HEK293 (cell line): ENCODE data around the gene SLC35E2B.
"Not testable (repeated sequence)": the region's sequence is repeated elsewhere in the genome, so short reads cannot be mapped to it uniquely, and the experiment has no call there.

Experiments
- CTCF ChIA-PET: fragments of 350-600 bp; formaldehyde crosslinking; extraction: SDS; loops from one replicate; lab custom pipeline; 2021; ENCODE audit warnings: antibody characterized with exemption; lab: Yijun Ruan, JAX
- POLR2A ChIA-PET: fragments of 300-600 bp; formaldehyde crosslinking; extraction: SDS; loops from one replicate; lab custom pipeline; 2020; ENCODE audit warnings: antibody characterized with exemption, inconsistent platforms; lab: Yijun Ruan, JAX
- H3K27ac ChIP-seq: fragments of 200-500 bp; sonication (Bioruptor generic); 2 replicates; pipeline ENCODE4 v1.5.1; 2014; ENCODE audit warnings: low read depth, low read length, control low read depth, inconsistent platforms; ENCODE audit errors: extremely low read depth
- H3K36me3 ChIP-seq, 2 experiments: fragments of 200-500 bp in 1 of 2; sonication (Bioruptor generic) in 1 of 2; 1 replicate in 1 of 2; 2 replicates in 1 of 2; pipeline ENCODE4 v1.5.1; 2014 to 2017; ENCODE audit warnings: inconsistent platforms in 2 of 2, low read length in 2 of 2; ENCODE audit not compliant: control insufficient read depth in 2 of 2, insufficient read depth in 1 of 2
- H3K4me1 ChIP-seq: fragments of 200-500 bp; sonication (Bioruptor generic); 2 replicates; pipeline ENCODE4 v1.5.1; 2014; ENCODE audit warnings: mild to moderate bottlenecking, low read length, inconsistent platforms; ENCODE audit not compliant: control insufficient read depth, insufficient read depth
- H3K4me3 ChIP-seq: 2 replicates; pipeline ENCODE4 v1.5.1; 2011; ENCODE audit warnings: low read depth, mild to moderate bottlenecking, control low read depth, low read length, moderate library complexity
- H3K9me3 ChIP-seq: fragments of 200-500 bp; sonication (Bioruptor generic); 2 replicates; pipeline ENCODE4 v1.5.1; 2014; ENCODE audit warnings: low read depth, low read length, inconsistent platforms; ENCODE audit not compliant: control insufficient read depth, insufficient read depth
- GLIS1 ChIP-seq: fragments of 450-650 bp; formaldehyde crosslinking; IDR thresholded peaks from 2 replicates; pipeline ENCODE4 v1.5.1; 2016; ENCODE audit warnings: missing biosample characterization, missing genetic modification characterization
- GLIS2 ChIP-seq: fragments of 450-650 bp; formaldehyde crosslinking; IDR thresholded peaks from 2 replicates; pipeline ENCODE4 v1.5.1; 2016; ENCODE audit warnings: missing biosample characterization, missing genetic modification characterization
- KLF8 ChIP-seq: fragments of 450-650 bp; formaldehyde crosslinking; IDR thresholded peaks from 2 replicates; pipeline ENCODE4 v1.5.1; 2016; ENCODE audit warnings: missing biosample characterization, missing genetic modification characterization
- KLF9 ChIP-seq: fragments of 450-650 bp; formaldehyde crosslinking; IDR thresholded peaks from 2 replicates; pipeline ENCODE4 v1.5.1; 2016; ENCODE audit warnings: missing biosample characterization, missing genetic modification characterization, low read depth
- PATZ1 ChIP-seq: fragments of 450-650 bp; formaldehyde crosslinking; IDR thresholded peaks from 2 replicates; pipeline ENCODE4 v1.5.1; 2016; ENCODE audit warnings: missing biosample characterization, missing genetic modification characterization
- SP2 ChIP-seq: fragments of 450-650 bp; formaldehyde crosslinking; IDR thresholded peaks from 2 replicates; pipeline ENCODE4 v1.5.1; 2016; ENCODE audit warnings: missing biosample characterization, missing genetic modification characterization
- ZBTB17 ChIP-seq: fragments of 450-650 bp; formaldehyde crosslinking; IDR thresholded peaks from 2 replicates; pipeline ENCODE4 v1.5.1; 2016; ENCODE audit warnings: missing biosample characterization, missing genetic modification characterization
- ZBTB26 ChIP-seq: fragments of 450-650 bp; formaldehyde crosslinking; optimal IDR thresholded peaks from 2 replicates; pipeline ENCODE3; 2016; ENCODE audit warnings: missing biosample characterization, mild to moderate bottlenecking, missing genetic modification characterization
- ZBTB8A ChIP-seq: fragments of 450-650 bp; formaldehyde crosslinking; IDR thresholded peaks from 2 replicates; pipeline ENCODE4 v1.5.1; 2016; ENCODE audit warnings: missing biosample characterization, missing genetic modification characterization
- ZEB2 ChIP-seq: fragments of 450-650 bp; formaldehyde crosslinking; IDR thresholded peaks from 2 replicates; pipeline ENCODE4 v1.5.1; 2016; ENCODE audit warnings: missing biosample characterization, missing genetic modification characterization
- ZNF24 ChIP-seq: fragments of 450-650 bp; formaldehyde crosslinking; IDR thresholded peaks from 2 replicates; pipeline ENCODE4 v1.5.1; 2016; ENCODE audit warnings: missing biosample characterization, missing genetic modification characterization
- ZNF335 ChIP-seq: fragments of 450-650 bp; formaldehyde crosslinking; conservative IDR thresholded peaks from 2 replicates; pipeline ENCODE4 v1.5.1; 2016; ENCODE audit warnings: missing biosample characterization, missing genetic modification characterization
- ZNF391 ChIP-seq: fragments of 450-650 bp; formaldehyde crosslinking; IDR thresholded peaks from 2 replicates; pipeline ENCODE4 v1.5.1; 2016; ENCODE audit warnings: low read depth, missing biosample characterization, missing genetic modification characterization, borderline replicate concordance
- ZNF692 ChIP-seq: fragments of 450-650 bp; formaldehyde crosslinking; IDR thresholded peaks from 2 replicates; pipeline ENCODE4 v1.5.1; 2016; ENCODE audit warnings: missing biosample characterization, missing genetic modification characterization
- ZSCAN16 ChIP-seq: fragments of 450-650 bp; formaldehyde crosslinking; IDR thresholded peaks from 2 replicates; pipeline ENCODE4 v1.5.1; 2016; ENCODE audit warnings: missing biosample characterization, missing genetic modification characterization
- ZSCAN30 ChIP-seq: fragments of 450-650 bp; IDR thresholded peaks from 2 replicates; pipeline ENCODE4 v1.5.1; 2018; ENCODE audit warnings: missing biosample characterization, mild to moderate bottlenecking, missing genetic modification characterization, moderate library complexity
- ZSCAN5A ChIP-seq: fragments of 450-650 bp; formaldehyde crosslinking; IDR thresholded peaks from 2 replicates; pipeline ENCODE4 v1.5.1; 2016; ENCODE audit warnings: missing biosample characterization, missing genetic modification characterization
- ZXDB ChIP-seq: fragments of 450-650 bp; formaldehyde crosslinking; IDR thresholded peaks from 2 replicates; pipeline ENCODE4 v1.5.1; 2016; ENCODE audit warnings: missing biosample characterization, missing genetic modification characterization
- TF ChIP-seq, protein P1 (sequence below): fragments of 450-650 bp; formaldehyde crosslinking; IDR thresholded peaks from 2 replicates; pipeline ENCODE4 v1.5.1; 2016; ENCODE audit warnings: missing biosample characterization, missing genetic modification characterization

The SLC35E2B gene

DNA sequence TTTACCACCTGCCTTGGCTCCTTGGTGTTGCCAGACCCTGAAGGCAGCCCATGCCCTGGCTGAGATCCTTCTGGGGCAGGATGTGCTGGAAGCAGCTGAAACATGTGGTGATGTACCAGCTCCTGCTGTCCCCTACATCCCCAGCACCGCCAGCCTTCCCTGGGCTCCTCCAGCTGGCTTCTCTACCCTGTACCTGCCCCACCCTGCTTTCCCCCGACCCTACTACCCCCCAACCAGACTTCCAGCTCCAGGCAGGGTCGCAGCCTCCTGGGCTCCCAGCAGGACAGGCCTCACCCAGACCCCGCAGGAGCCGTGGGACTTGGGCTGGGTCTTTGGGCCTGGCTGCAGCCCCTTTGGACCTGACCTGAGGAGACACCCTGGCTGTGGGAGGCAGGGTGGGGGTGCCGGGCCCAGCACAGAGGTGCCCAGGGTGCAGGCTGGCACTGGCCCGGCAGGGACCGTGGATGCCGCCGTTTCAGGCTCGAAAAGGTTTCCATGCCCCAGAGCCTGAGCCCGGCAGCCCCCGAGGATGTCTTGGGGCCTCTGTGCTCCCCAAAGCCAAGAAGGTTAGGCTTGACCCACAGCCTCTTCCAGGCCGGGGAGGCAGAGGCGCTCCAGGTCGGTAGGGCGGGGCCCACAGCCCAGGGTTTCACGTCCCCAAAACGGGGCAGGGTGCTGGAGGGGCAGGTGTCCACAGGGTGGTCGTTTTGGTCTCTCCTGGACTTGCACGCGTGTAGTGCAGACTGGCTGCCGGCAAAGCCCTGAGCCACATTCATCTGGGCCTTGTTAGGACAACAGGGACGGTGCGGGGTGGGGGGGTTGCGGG is 5.0 kb upstream of the SLC35E2B start:
- H3K4me1 ChIP-seq, H3K36me3 ChIP-seq, H3K4me3 ChIP-seq, CTCF ChIA-PET, H3K9me3 ChIP-seq, POLR2A ChIA-PET, H3K27ac ChIP-seq: not testable (repeated sequence)

GRCh38 chr1:1696431-1697357 is 4.1 kb upstream of the SLC35E2B start:
- POLR2A ChIA-PET, H3K9me3 ChIP-seq, CTCF ChIA-PET: not testable (repeated sequence)

DNA sequence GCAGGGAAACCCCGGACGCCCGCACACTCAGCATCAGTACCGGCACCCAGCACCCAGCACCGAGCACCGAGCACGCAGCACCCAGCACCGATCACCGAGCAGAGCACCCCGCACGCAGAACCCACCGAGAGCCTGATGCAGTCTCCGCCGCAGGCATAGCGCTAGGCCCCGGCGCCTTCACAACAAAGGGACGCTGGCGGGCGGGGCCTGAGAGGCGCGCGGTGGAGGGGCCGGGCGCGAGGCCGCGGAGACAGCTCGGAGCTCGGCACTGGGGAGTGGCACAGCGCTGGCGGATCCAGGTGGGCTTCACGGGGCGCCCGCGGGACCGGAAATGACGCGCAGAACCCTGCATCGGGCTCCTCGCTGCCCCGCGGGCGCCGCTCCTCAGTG is 276 bp downstream of the SLC35E2B start:
- H3K36me3 ChIP-seq, H3K9me3 ChIP-seq, H3K4me1 ChIP-seq, POLR2A ChIA-PET, CTCF ChIA-PET: not testable (repeated sequence)
- Histone ChIP-seq H3K4me3 (peak overlapping the region; percentile 53), H3K27ac (peak overlapping the region; percentile 98)
- TF ChIP-seq GLIS2 (tag by site-specific recombination) = peak; percentile 56
- 0 out of 2 replicates have a peak, but pooled peaks have one; percentile 47 for TF ChIP-seq PATZ1 (tag by site-specific recombination)
- TF ChIP-seq ZSCAN30 (tag by site-specific recombination) = peak; percentile 89; the same call in 1 of the 2 replicates
- TF ChIP-seq KLF9 (tag by site-specific recombination) = 0 out of 2 replicates have a peak, but pooled peaks have one; percentile 36
- 0 out of 2 replicates have a peak, but pooled peaks have one; percentile 31 for TF ChIP-seq ZNF24
- 0 out of 2 replicates have a peak, but pooled peaks have one; percentile 29 for TF ChIP-seq KLF8 (tag by site-specific recombination)
- 0 out of 2 replicates have a peak, but pooled peaks have one; percentile 21 for TF ChIP-seq SP2 (tag by site-specific recombination)
- TF ChIP-seq ZXDB (tag by site-specific recombination) = peak; percentile 85; the same call in 1 of the 2 replicates
- 0 out of 2 replicates have a peak, but pooled peaks have one; percentile 37 for TF ChIP-seq ZSCAN5A (tag by site-specific recombination)
- TF ChIP-seq ZBTB26 (tag by site-specific recombination) = peak; percentile 97
- TF ChIP-seq, protein P1, sequence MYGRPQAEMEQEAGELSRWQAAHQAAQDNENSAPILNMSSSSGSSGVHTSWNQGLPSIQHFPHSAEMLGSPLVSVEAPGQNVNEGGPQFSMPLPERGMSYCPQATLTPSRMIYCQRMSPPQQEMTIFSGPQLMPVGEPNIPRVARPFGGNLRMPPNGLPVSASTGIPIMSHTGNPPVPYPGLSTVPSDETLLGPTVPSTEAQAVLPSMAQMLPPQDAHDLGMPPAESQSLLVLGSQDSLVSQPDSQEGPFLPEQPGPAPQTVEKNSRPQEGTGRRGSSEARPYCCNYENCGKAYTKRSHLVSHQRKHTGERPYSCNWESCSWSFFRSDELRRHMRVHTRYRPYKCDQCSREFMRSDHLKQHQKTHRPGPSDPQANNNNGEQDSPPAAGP (tag by site-specific recombination) = 0 out of 2 replicates have a peak, but pooled peaks have one; percentile 36
- peak; percentile 78 for TF ChIP-seq ZBTB17 (tag by site-specific recombination)
- peak; percentile 89 for TF ChIP-seq ZBTB8A (tag by site-specific recombination)
- TF ChIP-seq ZNF335 = peak; percentile 87
- peak; percentile 94 for TF ChIP-seq ZSCAN16 (tag by site-specific recombination)
- 0 out of 2 replicates have a peak, but pooled peaks have one; percentile 21 for TF ChIP-seq ZNF692 (tag by site-specific recombination)
- TF ChIP-seq ZNF391 (tag by site-specific recombination) = 0 out of 2 replicates have a peak, but pooled peaks have one; percentile 33
- TF ChIP-seq GLIS1 (tag by site-specific recombination) = peak; percentile 65
- 0 out of 2 replicates have a peak, but pooled peaks have one; percentile 31 for TF ChIP-seq ZEB2

More at GRCh38 chr1:1696431-1697357, 4.1 kb upstream of the SLC35E2B start:
- H3K4me1 ChIP-seq, H3K36me3 ChIP-seq, H3K27ac ChIP-seq, H3K4me3 ChIP-seq: not testable (repeated sequence)
